Measurements from ENCODE around the gene OBP2A. TPM values are rescaled to one million over a fixed set of nuclear protein-coding genes. Genes with fewer than 3 reads are reported as not detected.

The OBP2A gene
- total RNA-seq, 1 donor from 2014 or later: not detected

DNA sequence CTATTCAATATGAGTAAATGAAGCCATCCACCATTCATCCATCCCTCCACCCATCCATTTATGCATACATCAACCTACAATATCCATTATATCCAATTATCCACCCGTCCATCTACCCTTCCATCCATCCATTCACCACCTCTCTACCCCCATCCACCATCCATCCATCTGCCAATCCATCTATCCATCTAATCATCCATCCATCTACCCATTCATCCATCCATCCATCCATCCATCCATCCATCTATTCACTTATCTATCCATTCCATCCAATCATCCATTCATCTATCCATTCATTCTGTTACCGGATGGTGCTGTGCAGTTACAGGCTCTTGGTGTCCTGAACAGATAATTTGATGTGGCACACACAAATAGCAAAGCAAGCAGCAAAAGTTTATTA lies 26.3 kb downstream of the OBP2A start:
- TF ChIP-seq EZH2 (IDR thresholded peaks at IDR 0.05; ENCODE audit: insufficient read depth, low read length): no peak
- no peak for TF ChIP-seq CTCF (IDR thresholded peaks at IDR 0.05; ENCODE audit: insufficient read depth, low read depth, low read length)
- no peak overlapping the region for H3K9ac ChIP-seq (ENCODE audit: low read length)
- no peaks in the 10 kb centered on the region for H3K4me1 ChIP-seq (ENCODE audit: insufficient read depth, low read length)
- H3K27me3 ChIP-seq (ENCODE audit: insufficient read depth, low read length): no peaks in the 10 kb centered on the region
- H3K4me1 Mint-ChIP-seq (ENCODE audit: low read depth, unreplicated experiment): no peaks in the 10 kb centered on the region
- no peak overlapping the region for H3K4me3 ChIP-seq (ENCODE audit: insufficient read depth, low read depth, low read length)
- no peaks in the 10 kb centered on the region for H4K20me1 ChIP-seq (ENCODE audit: insufficient read depth, low read length)
- no peak overlapping the region for H3K27ac Mint-ChIP-seq (ENCODE audit: unreplicated experiment)
- no peak overlapping the region for H3K4me2 ChIP-seq (ENCODE audit: low read length)
- H2AFZ ChIP-seq (ENCODE audit: low read depth, low read length): no peak overlapping the region
- peaks cover 5% of the 10 kb centered on the region for H3K9me3 ChIP-seq (ENCODE audit: insufficient read depth, low read depth, low read length)
- no peak overlapping the region for H3K4me3 Mint-ChIP-seq (ENCODE audit: unreplicated experiment)
- FAIRE-seq (no peak), DNase-seq (ENCODE audit: low read depth) (no peak)
- peaks cover 13% of the 10 kb centered on the region for H3K9me3 Mint-ChIP-seq (ENCODE audit: unreplicated experiment)
- no peak overlapping the region for H3K27ac ChIP-seq (ENCODE audit: low read depth, low read length)
- no peaks in the 10 kb centered on the region for H3K79me2 ChIP-seq (ENCODE audit: insufficient read depth, low read length)
- no peaks in the 10 kb centered on the region for H3K36me3 ChIP-seq (ENCODE audit: insufficient read depth, low read length)
- no peaks in the 10 kb centered on the region for H3K36me3 Mint-ChIP-seq (ENCODE audit: low read depth, unreplicated experiment)
- H3K27me3 Mint-ChIP-seq (ENCODE audit: low read depth, unreplicated experiment): peaks cover 15% of the 10 kb centered on the region

DNA sequence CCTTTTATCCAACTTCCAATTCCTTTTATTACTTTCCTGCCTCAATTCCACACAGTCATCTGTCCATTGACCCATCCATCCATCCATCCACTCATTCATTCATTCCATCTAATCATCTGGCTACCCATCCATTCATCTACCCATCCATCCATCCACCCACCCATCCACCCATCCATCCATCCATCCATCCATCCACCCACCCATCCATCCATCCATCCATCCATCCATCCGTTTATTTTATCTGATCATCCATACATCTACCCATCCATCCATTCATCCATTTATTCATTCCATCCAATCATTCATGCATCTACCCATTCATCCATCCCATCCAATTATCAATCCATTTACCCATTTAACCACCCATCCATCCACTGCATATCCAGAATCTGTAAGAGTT lies 27.2 kb downstream of the OBP2A start:
- TF ChIP-seq CTCF (IDR thresholded peaks at IDR 0.05; ENCODE audit: insufficient read depth, low read depth, low read length): no peak
- peaks cover 11% of the 10 kb centered on the region for H3K9me3 Mint-ChIP-seq (ENCODE audit: unreplicated experiment)
- no peak for FAIRE-seq
- Histone ChIP-seq H3K4me2 (ENCODE audit: low read length) (no peak overlapping the region), H3K27ac (ENCODE audit: low read depth, low read length) (no peak overlapping the region), H3K36me3 (ENCODE audit: insufficient read depth, low read length) (no peaks in the 10 kb centered on the region), H3K4me3 (ENCODE audit: insufficient read depth, low read depth, low read length) (no peak overlapping the region), H3K4me1 (ENCODE audit: insufficient read depth, low read length) (no peaks in the 10 kb centered on the region), H2AFZ (ENCODE audit: low read depth, low read length) (no peak overlapping the region), H3K27me3 (ENCODE audit: insufficient read depth, low read length) (no peaks in the 10 kb centered on the region), H3K79me2 (ENCODE audit: insufficient read depth, low read length) (no peaks in the 10 kb centered on the region), H3K9ac (ENCODE audit: low read length) (no peak overlapping the region), H3K9me3 (ENCODE audit: insufficient read depth, low read depth, low read length) (peaks cover 5% of the 10 kb centered on the region), H4K20me1 (ENCODE audit: insufficient read depth, low read length) (no peaks in the 10 kb centered on the region)
- no peak for DNase-seq (ENCODE audit: low read depth)
- H3K27ac Mint-ChIP-seq (ENCODE audit: unreplicated experiment): no peak overlapping the region
- peaks cover 16% of the 10 kb centered on the region for H3K27me3 Mint-ChIP-seq (ENCODE audit: low read depth, unreplicated experiment)
- no peaks in the 10 kb centered on the region for H3K4me1 Mint-ChIP-seq (ENCODE audit: low read depth, unreplicated experiment)
- H3K36me3 Mint-ChIP-seq (ENCODE audit: low read depth, unreplicated experiment): no peaks in the 10 kb centered on the region
- H3K4me3 Mint-ChIP-seq (ENCODE audit: unreplicated experiment): no peak overlapping the region

- no peaks in the 10 kb centered on the region for H3K4me1 Mint-ChIP-seq (ENCODE audit: low read depth, unreplicated experiment)
- Histone ChIP-seq H3K4me1 (ENCODE audit: insufficient read depth, low read length) (no peaks in the 10 kb centered on the region), H3K9me3 (ENCODE audit: insufficient read depth, low read depth, low read length) (peaks cover 3% of the 10 kb centered on the region), H4K20me1 (ENCODE audit: insufficient read depth, low read length) (no peaks in the 10 kb centered on the region), H3K27ac (ENCODE audit: low read depth, low read length) (no peak overlapping the region), H3K9ac (ENCODE audit: low read length) (no peak overlapping the region), H3K27me3 (ENCODE audit: insufficient read depth, low read length) (no peaks in the 10 kb centered on the region), H3K4me2 (ENCODE audit: low read length) (no peak overlapping the region), H3K4me3 (ENCODE audit: insufficient read depth, low read depth, low read length) (no peak overlapping the region), H3K36me3 (ENCODE audit: insufficient read depth, low read length) (no peaks in the 10 kb centered on the region), H3K79me2 (ENCODE audit: insufficient read depth, low read length) (no peaks in the 10 kb centered on the region), H2AFZ (ENCODE audit: low read depth, low read length) (no peak overlapping the region)
- H3K27ac Mint-ChIP-seq (ENCODE audit: unreplicated experiment): no peak overlapping the region
- no peak overlapping the region for H3K4me3 Mint-ChIP-seq (ENCODE audit: unreplicated experiment)
- peaks cover 16% of the 10 kb centered on the region for H3K27me3 Mint-ChIP-seq (ENCODE audit: low read depth, unreplicated experiment)
- DNase-seq (ENCODE audit: low read depth) (no peak), FAIRE-seq (no peak)
- TF ChIP-seq CTCF (IDR thresholded peaks at IDR 0.05; ENCODE audit: insufficient read depth, low read depth, low read length): no peak
- no peak for TF ChIP-seq EZH2 (IDR thresholded peaks at IDR 0.05; ENCODE audit: insufficient read depth, low read length)
- H3K9me3 Mint-ChIP-seq (ENCODE audit: unreplicated experiment): peaks cover 3% of the 10 kb centered on the region
- no peaks in the 10 kb centered on the region for H3K36me3 Mint-ChIP-seq (ENCODE audit: low read depth, unreplicated experiment)
Measured at GRCh38 chr9:135574331-135574730, 28.4 kb downstream of the OBP2A start.
